Measurements from ENCODE around the gene RIPOR3.

DNA sequence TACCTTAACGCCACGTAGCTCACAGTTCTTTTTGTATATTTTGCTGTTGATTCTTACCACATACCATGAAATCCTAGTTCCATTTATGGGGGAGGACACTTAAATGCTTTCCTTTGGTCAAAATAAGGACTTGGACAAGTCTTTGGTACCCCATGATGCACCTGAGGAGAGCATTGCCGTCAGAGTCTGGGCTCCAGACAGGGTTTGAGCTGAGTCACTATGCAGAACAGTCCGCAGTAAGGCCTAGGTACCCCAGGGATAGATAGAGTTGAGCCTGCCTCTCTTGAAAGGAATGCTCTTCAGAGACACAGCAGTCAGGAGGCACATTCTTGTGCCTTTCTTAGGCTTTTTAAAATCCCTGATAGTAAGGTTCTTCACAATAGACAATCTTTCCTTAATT lies 46.0 kb upstream of the RIPOR3 start:
- TF ChIP-seq POLR2AphosphoS5 (IDR thresholded peaks at IDR 0.05) (no peak), EP300 (IDR thresholded peaks at IDR 0.05) (no peak)
